Measurements from ENCODE around the gene PPP4R3B. TPM values are rescaled to one million over a fixed set of nuclear protein-coding genes. Genes with fewer than 3 reads are reported as not detected.

Gene PPP4R3B
- total and polyA plus RNA-seq, 2 of the 4 experiments (the other 2 are of a cell fraction), result 11.9 to 23.7 TPM

- no peak overlapping the region for H3K4me2 ChIP-seq (ENCODE audit: low read depth, low read length)
Observed at GRCh38 chr2:55498582-55498981, 118.8 kb downstream of the PPP4R3B start.

More at GRCh38 chr2:55498582-55498981, 118.8 kb downstream of the PPP4R3B start:
- BruUV-seq (replicated peaks), result no TSS peak
- H2BK20ac ChIP-seq (ENCODE audit: low read depth, low read length), result no peak overlapping the region
- no peak overlapping the region for H4K8ac ChIP-seq (ENCODE audit: low read depth in 2 of 2, low read length in 2 of 2)
- ChIA-PET POLR2A (ENCODE audit: unreplicated experiment) (no interaction called here), CTCF (no interaction called here)
- no peak overlapping the region for H2BK15ac ChIP-seq (ENCODE audit: low read depth, low read length)
- no peak overlapping the region for H3K9ac ChIP-seq (ENCODE audit: low read depth, low read length)
- H3K9me3 ChIP-seq (ENCODE audit: control insufficient read depth, insufficient read depth, low read length), result no peaks in the 10 kb centered on the region
- ATAC-seq (ENCODE audit: low read depth) (no peak), DNase-seq (no peak)
- H4K5ac ChIP-seq (ENCODE audit: low read depth, low read length), result no peak overlapping the region
- TF ChIP-seq MAFK (IDR thresholded peaks at IDR 0.05; ENCODE audit: low read depth, low read length) (no peak), RAD21 (IDR thresholded peaks at IDR 0.05; ENCODE audit: low read length) (no peak), SMC3 (IDR thresholded peaks at IDR 0.05; ENCODE audit: low read depth, low read length) (no peak), POLR2A (IDR thresholded peaks at IDR 0.05; ENCODE audit: low read depth, low read length) (no peak), MAZ (IDR thresholded peaks at IDR 0.05; ENCODE audit: borderline replicate concordance, low read depth, low read length) (no peak), CHD1 (IDR thresholded peaks at IDR 0.05; ENCODE audit: low read depth, low read length) (no peak), RFX5 (IDR thresholded peaks at IDR 0.05; ENCODE audit: low read depth, low read length) (no peak), NFE2L2 (IDR thresholded peaks at IDR 0.05; ENCODE audit: low read depth, low read length) (no peak), ELK1 (IDR thresholded peaks at IDR 0.05; ENCODE audit: borderline replicate concordance, low read depth, low read length) (no peak), CTCF (conservative IDR thresholded peaks at IDR 0.05; ENCODE audit: low read depth, low read length) (no peak), FOS (IDR thresholded peaks at IDR 0.05; ENCODE audit: low read depth, low read length) (no peak), USF2 (IDR thresholded peaks at IDR 0.05; ENCODE audit: low read depth, low read length) (no peak), CEBPB (IDR thresholded peaks at IDR 0.05; ENCODE audit: low read depth, low read length) (no peak), RCOR1 (IDR thresholded peaks at IDR 0.05; ENCODE audit: insufficient replicate concordance, low read length) (no peak), BHLHE40 (IDR thresholded peaks at IDR 0.05; ENCODE audit: low read depth, low read length) (no peak), MXI1 (IDR thresholded peaks at IDR 0.05; ENCODE audit: borderline replicate concordance, low read depth, low read length) (no peak)
- H2BK5ac ChIP-seq (ENCODE audit: low read depth, low read length, poor library complexity, severe bottlenecking), result no peak overlapping the region
- H3K18ac ChIP-seq (ENCODE audit: low read depth, low read length), result no peak overlapping the region
- in situ Hi-C loops (cut with MboI; ENCODE audit: low sequenced_read_pairs) (no loop called here), intact Hi-C loops (cut with micrococcal nuclease) (no loop called here), dilution Hi-C loops (cut with HindIII; ENCODE audit: low sequenced_read_pairs, unreplicated experiment) (no loop called here)
- H3K27ac ChIP-seq (ENCODE audit: insufficient read depth, low read length), result no peak overlapping the region
- no peaks in the 10 kb centered on the region for H3K27me3 ChIP-seq (ENCODE audit: control insufficient read depth, insufficient read depth, low read length)
- no peak overlapping the region for H3K23ac ChIP-seq (ENCODE audit: low read depth, low read length)
- no peak overlapping the region for H2AK5ac ChIP-seq (ENCODE audit: low read depth, low read length)
- no peak overlapping the region for H4K91ac ChIP-seq (ENCODE audit: insufficient read depth, low read depth, low read length)
- no peaks in the 10 kb centered on the region for H3K9me1 ChIP-seq (ENCODE audit: insufficient read depth, low read length)
- no peaks in the 10 kb centered on the region for H3K36me3 ChIP-seq (ENCODE audit: control insufficient read depth, insufficient read depth, low read length)
- no peak overlapping the region for H2AFZ ChIP-seq (replicated peaks; ENCODE audit: low read length, poor library complexity)
- no peak overlapping the region for H3K56ac ChIP-seq (ENCODE audit: extremely low read depth, insufficient read depth, low read length)
- no peaks in the 10 kb centered on the region for H4K20me1 ChIP-seq (ENCODE audit: insufficient read depth, low read length)
- H2AK9ac ChIP-seq (replicated peaks; ENCODE audit: low read depth, low read length, poor library complexity), result no peak overlapping the region
- no peak overlapping the region for H3K4ac ChIP-seq (ENCODE audit: low read depth, low read length)
- no peaks in the 10 kb centered on the region for H3K79me1 ChIP-seq (ENCODE audit: low read depth in 1 of 2, low read length in 2 of 2)
- WGBS, 2 experiments (ENCODE audit: extremely low coverage in 2 of 2, insufficient read length in 1 of 2), result no CpG with 5 or more reads among the region's 6 CpGs
- H3K14ac ChIP-seq (replicated peaks; ENCODE audit: low read depth, low read length), result no peak overlapping the region
- peaks cover 2% of the 10 kb centered on the region; the same call in 1 of the 2 replicates for H3K4me1 ChIP-seq (ENCODE audit: control insufficient read depth, insufficient read depth, low read length)
- no peak overlapping the region for H3K4me3 ChIP-seq (ENCODE audit: insufficient read depth, low read depth, low read length)
- no peak overlapping the region for H2BK120ac ChIP-seq (ENCODE audit: low read depth, low read length)
